Measurements from ENCODE around the gene ZNF423.

The ZNF423 gene

GRCh38 chr16:49544828-49545227, 311.1 kb downstream of the ZNF423 start:
- H3K27ac ChIP-seq (ENCODE audit: low read depth in 2 of 2, low read length in 2 of 2): no peak overlapping the region
- no peaks in the 10 kb centered on the region for H3K36me3 ChIP-seq (ENCODE audit: control insufficient read depth in 2 of 2, insufficient read depth in 2 of 2, low read length in 2 of 2)
- no peak overlapping the region for H3K4me3 ChIP-seq (ENCODE audit: low read length in 2 of 2)
- H3K9ac ChIP-seq (ENCODE audit: low read depth in 1 of 2, low read length in 2 of 2): no peak overlapping the region
- no peaks in the 10 kb centered on the region for H3K9me3 ChIP-seq (ENCODE audit: control insufficient read depth in 2 of 2, low read length in 2 of 2)
- H3K27me3 ChIP-seq (ENCODE audit: control insufficient read depth in 2 of 2, insufficient read depth in 2 of 2, low read length in 2 of 2): no peaks in the 10 kb centered on the region
- peaks cover 0 to 3% of the 10 kb centered on the region in 2 donors for H3K4me1 ChIP-seq (ENCODE audit: control insufficient read depth in 2 of 2, insufficient read depth in 2 of 2, low read length in 2 of 2)

DNA sequence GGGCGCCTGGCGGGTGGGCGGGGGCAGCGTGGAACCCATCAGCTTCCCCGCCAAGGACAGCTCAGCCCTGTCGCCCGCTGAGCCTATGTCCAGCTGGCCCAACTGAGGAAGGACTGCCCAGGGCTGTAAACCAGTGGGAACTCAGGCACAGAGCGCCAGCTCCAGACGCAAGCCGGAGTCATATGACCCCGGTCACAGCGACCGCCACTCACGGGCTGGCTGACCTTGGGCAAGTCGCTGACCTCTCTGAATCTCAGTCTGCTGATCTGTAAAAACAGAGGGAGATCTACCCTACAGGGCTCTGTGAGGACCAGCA, 312.3 kb downstream of the ZNF423 start:
- Histone ChIP-seq H3K36me3 (ENCODE audit: control insufficient read depth in 2 of 2, insufficient read depth in 2 of 2, low read length in 2 of 2) (no peaks in the 10 kb centered on the region), H3K4me1 (ENCODE audit: control insufficient read depth in 2 of 2, insufficient read depth in 2 of 2, low read length in 2 of 2) (peaks cover 0 to 3% of the 10 kb centered on the region in 2 donors), H3K9ac (ENCODE audit: low read depth in 1 of 2, low read length in 2 of 2) (no peak overlapping the region), H3K4me3 (ENCODE audit: low read length in 2 of 2) (no peak overlapping the region), H3K9me3 (ENCODE audit: control insufficient read depth in 2 of 2, low read length in 2 of 2) (no peaks in the 10 kb centered on the region), H3K27ac (ENCODE audit: low read depth in 2 of 2, low read length in 2 of 2) (no peak overlapping the region), H3K27me3 (ENCODE audit: control insufficient read depth in 2 of 2, insufficient read depth in 2 of 2, low read length in 2 of 2) (no peaks in the 10 kb centered on the region)

- H3K27me3 ChIP-seq (ENCODE audit: control insufficient read depth in 2 of 2, insufficient read depth in 2 of 2, low read length in 2 of 2): no peaks in the 10 kb centered on the region
- peaks cover 0 to 3% of the 10 kb centered on the region in 2 donors for H3K4me1 ChIP-seq (ENCODE audit: control insufficient read depth in 2 of 2, insufficient read depth in 2 of 2, low read length in 2 of 2)
- H3K4me3 ChIP-seq (ENCODE audit: low read length in 2 of 2): no peak overlapping the region
- peak overlapping the region; percentile 4 for H3K27ac ChIP-seq (ENCODE audit: low read depth in 2 of 2, low read length in 2 of 2)
- no peaks in the 10 kb centered on the region for H3K9me3 ChIP-seq (ENCODE audit: control insufficient read depth in 2 of 2, low read length in 2 of 2)
- H3K36me3 ChIP-seq (ENCODE audit: control insufficient read depth in 2 of 2, insufficient read depth in 2 of 2, low read length in 2 of 2): no peaks in the 10 kb centered on the region
- no peak overlapping the region for H3K9ac ChIP-seq (ENCODE audit: low read depth in 1 of 2, low read length in 2 of 2)
These were observed 312.8 kb downstream of the ZNF423 start for GRCh38 chr16:49542946-49543630.

DNA sequence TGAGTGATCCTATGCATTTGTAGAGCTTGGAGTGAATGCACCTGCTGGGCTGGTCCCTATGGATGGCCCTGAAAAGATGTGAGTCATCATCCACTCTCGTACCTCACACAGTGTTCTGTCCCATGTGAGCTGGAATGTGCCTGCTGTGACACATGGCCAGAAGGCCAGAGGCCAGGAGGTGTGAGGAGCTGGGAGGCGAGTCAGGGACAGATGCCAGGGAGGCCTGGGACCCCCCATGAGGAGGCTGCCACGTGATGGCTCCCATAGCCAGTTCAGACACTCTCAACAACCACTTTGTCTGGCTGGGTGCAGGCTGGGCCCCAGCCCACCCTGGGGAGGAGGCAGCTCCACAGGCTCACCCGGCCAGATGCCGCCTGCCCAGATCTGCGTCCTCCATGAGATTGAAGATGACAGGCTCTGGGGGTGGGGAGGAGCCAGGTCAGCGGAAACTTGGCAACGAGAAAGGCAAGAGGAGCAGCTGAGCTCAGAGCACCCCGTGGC, 313.5 kb downstream of the ZNF423 start:
- Histone ChIP-seq H3K27me3 (ENCODE audit: control insufficient read depth in 2 of 2, insufficient read depth in 2 of 2, low read length in 2 of 2) (no peaks in the 10 kb centered on the region), H3K4me3 (ENCODE audit: low read length in 2 of 2) (no peak overlapping the region), H3K9ac (ENCODE audit: low read depth in 1 of 2, low read length in 2 of 2) (no peak overlapping the region), H3K36me3 (ENCODE audit: control insufficient read depth in 2 of 2, insufficient read depth in 2 of 2, low read length in 2 of 2) (no peaks in the 10 kb centered on the region), H3K9me3 (ENCODE audit: control insufficient read depth in 2 of 2, low read length in 2 of 2) (no peaks in the 10 kb centered on the region), H3K27ac (ENCODE audit: low read depth in 2 of 2, low read length in 2 of 2) (peak overlapping the region in 1 of 2 donors; percentile 4), H3K4me1 (ENCODE audit: control insufficient read depth in 2 of 2, insufficient read depth in 2 of 2, low read length in 2 of 2) (peaks cover 0 to 3% of the 10 kb centered on the region in 2 donors)

DNA sequence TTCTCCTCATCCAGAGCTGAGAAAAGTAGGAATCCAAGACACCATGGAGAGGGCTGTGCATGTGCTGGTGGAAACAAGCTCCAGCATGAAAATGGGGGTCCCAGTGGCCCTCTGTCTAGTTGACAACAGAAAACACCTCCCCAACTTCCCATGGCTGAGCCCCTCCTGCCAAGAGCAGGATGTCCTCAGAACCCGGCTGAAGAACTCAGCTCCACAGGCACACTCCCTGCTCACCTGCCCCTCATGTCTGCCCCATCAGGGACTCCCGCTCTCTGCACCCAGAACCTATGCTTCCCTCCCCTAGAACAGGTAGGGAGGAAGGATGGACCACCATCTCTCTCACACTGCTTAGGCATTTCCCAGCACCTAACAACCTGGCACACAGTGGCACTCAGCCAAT, 315.1 kb downstream of the ZNF423 start:
- Histone ChIP-seq H3K27me3 (ENCODE audit: control insufficient read depth in 2 of 2, insufficient read depth in 2 of 2, low read length in 2 of 2) (no peaks in the 10 kb centered on the region), H3K9me3 (ENCODE audit: control insufficient read depth in 2 of 2, low read length in 2 of 2) (no peaks in the 10 kb centered on the region), H3K27ac (ENCODE audit: low read depth in 2 of 2, low read length in 2 of 2) (no peak overlapping the region), H3K36me3 (ENCODE audit: control insufficient read depth in 2 of 2, insufficient read depth in 2 of 2, low read length in 2 of 2) (no peaks in the 10 kb centered on the region), H3K4me1 (ENCODE audit: control insufficient read depth in 2 of 2, insufficient read depth in 2 of 2, low read length in 2 of 2) (peaks cover 0 to 3% of the 10 kb centered on the region in 2 donors), H3K9ac (ENCODE audit: low read depth in 1 of 2, low read length in 2 of 2) (no peak overlapping the region), H3K4me3 (ENCODE audit: low read length in 2 of 2) (no peak overlapping the region)

DNA sequence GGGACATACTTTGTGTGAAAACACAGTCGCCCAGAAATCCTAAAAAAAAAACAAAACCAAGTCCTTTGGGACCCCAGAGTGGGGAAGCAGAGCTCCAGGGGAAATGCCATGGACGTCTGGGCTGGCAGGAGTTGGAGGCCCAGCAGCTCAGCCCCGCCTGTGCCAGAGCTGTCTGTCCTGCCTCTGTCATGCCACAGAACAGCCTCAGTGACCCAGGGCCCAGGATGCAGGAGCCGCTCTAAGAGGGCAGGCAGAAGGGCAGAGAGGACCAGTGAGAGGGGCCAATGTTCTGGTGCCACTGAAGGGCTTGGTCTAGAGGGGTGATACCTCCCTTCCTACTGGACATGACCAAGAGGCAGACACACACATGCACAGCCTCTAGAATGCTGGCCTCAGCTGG, 316.2 kb downstream of the ZNF423 start:
- Histone ChIP-seq H3K27ac (ENCODE audit: low read depth in 2 of 2, low read length in 2 of 2) (no peak overlapping the region), H3K4me1 (ENCODE audit: control insufficient read depth in 2 of 2, insufficient read depth in 2 of 2, low read length in 2 of 2) (peaks cover 0 to 3% of the 10 kb centered on the region in 2 donors), H3K4me3 (ENCODE audit: low read length in 2 of 2) (no peak overlapping the region), H3K9me3 (ENCODE audit: control insufficient read depth in 2 of 2, low read length in 2 of 2) (no peaks in the 10 kb centered on the region), H3K9ac (ENCODE audit: low read depth in 1 of 2, low read length in 2 of 2) (no peak overlapping the region), H3K36me3 (ENCODE audit: control insufficient read depth in 2 of 2, insufficient read depth in 2 of 2, low read length in 2 of 2) (no peaks in the 10 kb centered on the region), H3K27me3 (ENCODE audit: control insufficient read depth in 2 of 2, insufficient read depth in 2 of 2, low read length in 2 of 2) (no peaks in the 10 kb centered on the region)

DNA sequence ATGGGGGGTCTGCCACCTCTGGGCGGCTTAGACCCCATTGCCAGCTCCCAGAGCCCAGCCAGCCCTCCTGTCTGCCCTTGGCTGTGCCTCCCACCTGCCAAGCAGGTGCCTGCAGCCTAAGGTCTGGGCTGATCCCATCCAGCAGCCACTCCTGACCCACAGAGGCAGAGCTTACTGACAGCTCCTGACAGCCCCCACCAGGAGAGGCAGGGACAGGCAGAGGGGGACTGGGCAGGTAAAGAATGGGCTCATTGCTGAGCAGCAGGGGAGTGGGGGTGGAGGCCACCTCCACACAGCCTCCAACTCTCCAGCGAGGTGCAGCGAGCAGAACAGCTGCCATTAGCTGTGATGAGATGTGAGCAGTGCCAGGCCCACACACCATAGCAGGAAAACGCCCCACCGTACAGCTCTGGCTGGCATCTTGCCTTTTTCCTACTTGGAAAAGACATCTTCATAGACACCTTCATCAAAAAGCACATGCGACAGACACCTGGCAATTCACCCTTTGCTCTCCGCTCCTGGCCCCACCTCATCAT, 317.9 kb downstream of the ZNF423 start:
- H3K9ac ChIP-seq (ENCODE audit: low read depth in 1 of 2, low read length in 2 of 2): no peak overlapping the region
- H3K36me3 ChIP-seq (ENCODE audit: control insufficient read depth in 2 of 2, insufficient read depth in 2 of 2, low read length in 2 of 2): no peaks in the 10 kb centered on the region
- H3K4me3 ChIP-seq (ENCODE audit: low read length in 2 of 2): no peak overlapping the region
- H3K9me3 ChIP-seq (ENCODE audit: control insufficient read depth in 2 of 2, low read length in 2 of 2): no peaks in the 10 kb centered on the region
- H3K27me3 ChIP-seq (ENCODE audit: control insufficient read depth in 2 of 2, insufficient read depth in 2 of 2, low read length in 2 of 2): no peaks in the 10 kb centered on the region
- peaks cover 0 to 3% of the 10 kb centered on the region in 2 donors for H3K4me1 ChIP-seq (ENCODE audit: control insufficient read depth in 2 of 2, insufficient read depth in 2 of 2, low read length in 2 of 2)
- no peak overlapping the region for H3K27ac ChIP-seq (ENCODE audit: low read depth in 2 of 2, low read length in 2 of 2)

DNA sequence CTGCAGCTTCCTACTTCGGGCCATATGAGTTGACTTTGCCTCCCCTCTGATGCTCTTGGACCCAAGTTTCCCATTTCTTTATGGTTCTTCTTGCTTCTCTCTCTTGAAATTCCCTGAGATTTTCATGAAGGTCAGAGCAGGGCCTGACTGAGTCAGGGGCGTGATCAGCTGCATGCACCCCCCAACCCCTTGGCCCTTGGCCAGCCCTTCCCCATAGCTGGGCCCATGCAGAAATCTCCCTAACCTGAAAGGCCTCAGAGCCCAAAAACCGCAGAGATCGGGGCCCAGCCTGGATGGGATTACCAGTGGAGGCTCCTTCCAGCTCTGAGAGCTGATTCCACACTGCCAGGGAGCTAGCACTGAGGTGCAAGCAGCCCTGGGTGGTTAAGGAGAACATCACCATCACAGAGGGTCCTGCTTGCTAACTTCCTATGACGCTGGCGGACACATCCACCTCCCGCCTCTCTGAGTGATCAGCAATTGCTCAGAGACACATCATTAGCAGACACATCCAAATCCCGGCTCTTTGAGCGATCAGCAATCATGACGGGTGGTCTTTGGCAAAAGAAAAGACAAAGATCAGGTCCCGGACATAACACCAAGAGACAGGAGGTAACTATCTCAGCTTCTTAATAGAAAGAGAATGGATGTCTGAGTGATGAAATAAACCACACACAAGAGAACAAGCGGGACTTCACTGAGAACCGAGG, 320.9 kb downstream of the ZNF423 start:
- H3K27me3 ChIP-seq (ENCODE audit: control insufficient read depth in 2 of 2, insufficient read depth in 2 of 2, low read length in 2 of 2): peaks cover 0 to 2% of the 10 kb centered on the region in 2 donors
- H3K4me1 ChIP-seq (ENCODE audit: control insufficient read depth in 2 of 2, insufficient read depth in 2 of 2, low read length in 2 of 2): no peaks in the 10 kb centered on the region
- H3K36me3 ChIP-seq (ENCODE audit: control insufficient read depth in 2 of 2, insufficient read depth in 2 of 2, low read length in 2 of 2): no peaks in the 10 kb centered on the region
- no peak overlapping the region for H3K27ac ChIP-seq (ENCODE audit: low read depth in 2 of 2, low read length in 2 of 2)
- H3K9ac ChIP-seq (ENCODE audit: low read depth in 1 of 2, low read length in 2 of 2): no peak overlapping the region
- no peak overlapping the region for H3K4me3 ChIP-seq (ENCODE audit: low read length in 2 of 2)
- no peaks in the 10 kb centered on the region for H3K9me3 ChIP-seq (ENCODE audit: control insufficient read depth in 2 of 2, low read length in 2 of 2)

DNA sequence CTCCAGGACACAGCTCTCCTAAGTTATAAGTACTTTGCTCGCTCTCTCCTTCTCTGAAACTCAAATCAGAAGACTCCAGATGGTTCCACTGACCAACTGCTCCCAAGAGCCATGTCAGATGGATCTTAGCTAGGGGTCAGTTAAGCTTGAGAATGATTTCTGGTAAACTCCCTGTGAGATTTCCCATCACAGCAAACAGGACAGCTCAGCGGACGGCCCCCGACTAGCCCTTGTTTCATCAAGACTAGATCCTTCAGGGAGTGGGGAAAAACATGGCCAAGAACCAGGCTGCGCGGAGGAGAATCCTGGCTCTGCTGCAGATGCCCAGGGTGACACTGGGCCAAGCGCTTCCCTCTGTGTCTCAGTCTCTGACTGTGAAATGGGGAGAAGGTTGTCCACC, 322.5 kb downstream of the ZNF423 start:
- H3K36me3 ChIP-seq (ENCODE audit: control insufficient read depth in 2 of 2, insufficient read depth in 2 of 2, low read length in 2 of 2): no peaks in the 10 kb centered on the region
- H3K4me3 ChIP-seq (ENCODE audit: low read length in 2 of 2): no peak overlapping the region
- no peak overlapping the region for H3K27ac ChIP-seq (ENCODE audit: low read depth in 2 of 2, low read length in 2 of 2)
- no peak overlapping the region for H3K9ac ChIP-seq (ENCODE audit: low read depth in 1 of 2, low read length in 2 of 2)
- H3K4me1 ChIP-seq (ENCODE audit: control insufficient read depth in 2 of 2, insufficient read depth in 2 of 2, low read length in 2 of 2): no peaks in the 10 kb centered on the region
- peaks cover 0 to 5% of the 10 kb centered on the region in 2 donors for H3K27me3 ChIP-seq (ENCODE audit: control insufficient read depth in 2 of 2, insufficient read depth in 2 of 2, low read length in 2 of 2)
- H3K9me3 ChIP-seq (ENCODE audit: control insufficient read depth in 2 of 2, low read length in 2 of 2): no peaks in the 10 kb centered on the region

GRCh38 chr16:49532873-49533272, 323.0 kb downstream of the ZNF423 start:
- Histone ChIP-seq H3K4me1 (ENCODE audit: control insufficient read depth in 2 of 2, insufficient read depth in 2 of 2, low read length in 2 of 2) (no peaks in the 10 kb centered on the region), H3K27ac (ENCODE audit: low read depth in 2 of 2, low read length in 2 of 2) (no peak overlapping the region), H3K9ac (ENCODE audit: low read depth in 1 of 2, low read length in 2 of 2) (no peak overlapping the region), H3K27me3 (ENCODE audit: control insufficient read depth in 2 of 2, insufficient read depth in 2 of 2, low read length in 2 of 2) (peaks cover 0 to 5% of the 10 kb centered on the region in 2 donors), H3K4me3 (ENCODE audit: low read length in 2 of 2) (no peak overlapping the region), H3K9me3 (ENCODE audit: control insufficient read depth in 2 of 2, low read length in 2 of 2) (no peaks in the 10 kb centered on the region), H3K36me3 (ENCODE audit: control insufficient read depth in 2 of 2, insufficient read depth in 2 of 2, low read length in 2 of 2) (no peaks in the 10 kb centered on the region)
